Measurements from ENCODE around the gene KCNQ1OT1. TPM values are rescaled to one million over a fixed set of nuclear protein-coding genes. Genes with fewer than 3 reads are reported as not detected.

KCNQ1OT1 gene
- total RNA-seq, 1 donor from 2014 or later: 0.68 TPM

DNA sequence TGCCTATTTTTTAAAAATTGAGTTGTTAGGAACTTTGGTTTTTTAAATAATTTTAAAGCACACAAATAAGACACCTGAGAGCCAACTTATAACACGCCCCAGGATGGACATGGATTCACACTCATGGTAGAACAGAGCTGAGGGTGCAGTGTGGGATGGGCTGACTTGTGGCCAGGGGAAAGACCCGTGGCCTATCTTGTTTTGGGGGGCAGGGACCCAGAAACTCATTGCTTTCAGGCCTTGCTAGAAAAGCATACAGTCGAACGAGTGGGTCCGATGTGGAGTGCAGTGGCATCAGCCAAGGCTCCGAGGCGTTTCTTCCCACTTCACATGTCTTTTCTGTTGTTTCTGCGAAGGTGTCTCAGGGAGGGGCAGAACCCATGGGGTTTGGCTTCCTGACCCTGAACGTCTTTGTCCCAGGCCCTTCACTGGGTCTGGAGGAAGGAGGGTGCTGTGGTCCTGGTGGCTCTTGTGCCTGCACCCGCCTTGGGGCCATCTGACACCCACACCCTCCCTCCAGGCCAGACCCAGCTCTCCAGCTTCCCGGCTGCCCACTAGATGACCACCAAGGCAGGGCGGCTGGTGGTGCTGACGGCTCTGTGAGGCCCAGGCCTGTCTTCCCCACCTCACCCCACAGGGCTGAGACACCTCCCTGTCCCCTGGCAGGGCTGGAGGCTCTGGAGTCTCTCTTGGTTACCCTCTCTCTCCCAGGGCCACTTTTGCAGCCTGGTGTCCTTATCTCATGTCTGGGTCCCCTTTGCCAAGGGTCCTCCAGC is 134.2 kb downstream of the KCNQ1OT1 start:
- H3K36me3 Mint-ChIP-seq (ENCODE audit: low read depth): no peaks in the 10 kb centered on the region
- no peaks in the 10 kb centered on the region for H3K4me1 Mint-ChIP-seq (ENCODE audit: low read depth)
- H3K27ac Mint-ChIP-seq: no peak overlapping the region
- intact Hi-C loops (cut with micrococcal nuclease): no loop called here
- no peak overlapping the region for H3K4me3 Mint-ChIP-seq (ENCODE audit: low read depth)
- no peaks in the 10 kb centered on the region for H3K9me3 Mint-ChIP-seq
- no peak for DNase-seq (ENCODE audit: low spot score)
- H3K27me3 Mint-ChIP-seq (ENCODE audit: low read depth): no peaks in the 10 kb centered on the region

DNA sequence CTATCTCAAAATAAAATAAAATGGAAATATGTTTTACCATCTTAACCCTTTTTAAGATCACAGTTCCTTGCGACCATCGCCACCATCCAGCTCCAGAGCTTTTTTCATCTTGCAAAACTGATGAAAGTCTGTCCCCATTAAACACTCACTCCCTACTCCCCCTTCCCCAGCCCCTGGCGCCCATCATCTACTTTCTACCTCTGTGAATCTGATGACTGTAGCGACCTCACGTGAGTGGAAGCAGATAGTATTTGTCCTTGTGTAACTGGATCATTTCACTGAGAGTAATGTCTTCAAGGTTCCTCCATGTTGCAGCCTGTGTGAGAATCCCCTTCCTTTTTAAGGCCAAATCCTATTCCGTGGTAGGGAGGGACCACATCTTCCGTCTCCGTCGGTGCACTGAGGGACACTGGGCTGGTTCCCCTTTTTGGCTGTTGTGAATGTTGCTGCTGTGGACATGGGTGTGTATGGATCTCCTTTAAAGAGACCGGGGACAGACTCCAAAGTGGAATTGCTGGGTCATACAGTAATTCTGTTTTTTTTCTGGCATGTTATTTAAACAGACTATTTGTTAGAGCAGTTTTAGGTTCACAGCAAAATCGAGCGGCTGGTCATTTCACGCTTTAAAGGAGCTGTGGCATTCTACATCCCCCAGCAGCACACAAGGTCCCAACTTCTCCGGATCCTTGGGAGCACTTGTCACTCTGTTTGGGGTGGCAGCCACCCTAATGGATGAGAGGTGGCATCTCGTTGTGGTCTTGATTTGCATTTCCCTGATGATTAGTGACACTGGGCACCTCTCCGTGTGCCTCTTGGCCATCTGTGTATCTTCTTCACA is 135.0 kb downstream of the KCNQ1OT1 start:
- Mint-ChIP-seq H3K4me3 (ENCODE audit: low read depth) (no peak overlapping the region), H3K27me3 (ENCODE audit: low read depth) (no peaks in the 10 kb centered on the region), H3K36me3 (ENCODE audit: low read depth) (no peaks in the 10 kb centered on the region), H3K27ac (no peak overlapping the region), H3K4me1 (ENCODE audit: low read depth) (no peaks in the 10 kb centered on the region), H3K9me3 (no peaks in the 10 kb centered on the region)
- DNase-seq (ENCODE audit: low spot score): no peak
- intact Hi-C loops (cut with micrococcal nuclease): no loop called here

DNA sequence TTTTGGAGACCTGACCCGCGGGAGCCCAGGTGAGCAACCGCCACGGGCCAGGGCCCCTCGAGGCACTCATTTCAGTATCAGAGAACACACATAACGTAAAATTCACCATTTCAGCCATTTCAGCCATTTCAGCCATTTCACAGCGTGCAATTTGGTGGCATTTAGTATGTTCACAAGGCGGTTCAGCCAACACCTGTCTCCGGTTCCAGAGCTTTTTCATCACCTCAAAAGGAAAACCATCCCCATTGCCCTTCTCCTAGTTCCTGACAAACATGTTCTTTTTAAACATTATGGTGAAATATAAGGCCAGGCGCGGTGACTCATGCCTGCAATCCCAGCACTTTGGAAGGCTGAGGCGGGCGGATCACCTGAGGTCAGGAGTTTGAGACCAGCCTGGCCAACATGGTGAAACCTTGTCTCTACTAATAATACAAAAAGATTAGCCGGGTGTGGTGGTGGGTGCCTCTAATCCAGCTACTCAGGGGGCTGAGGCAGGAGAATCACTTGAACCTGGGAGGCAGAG is 135.7 kb downstream of the KCNQ1OT1 start:
- Mint-ChIP-seq H3K9me3 (no peaks in the 10 kb centered on the region), H3K36me3 (ENCODE audit: low read depth) (no peaks in the 10 kb centered on the region), H3K4me3 (ENCODE audit: low read depth) (no peak overlapping the region), H3K4me1 (ENCODE audit: low read depth) (no peaks in the 10 kb centered on the region), H3K27me3 (ENCODE audit: low read depth) (no peaks in the 10 kb centered on the region), H3K27ac (no peak overlapping the region)
- DNase-seq (ENCODE audit: low spot score): no peak
- intact Hi-C loops (cut with micrococcal nuclease): no loop called here

DNA sequence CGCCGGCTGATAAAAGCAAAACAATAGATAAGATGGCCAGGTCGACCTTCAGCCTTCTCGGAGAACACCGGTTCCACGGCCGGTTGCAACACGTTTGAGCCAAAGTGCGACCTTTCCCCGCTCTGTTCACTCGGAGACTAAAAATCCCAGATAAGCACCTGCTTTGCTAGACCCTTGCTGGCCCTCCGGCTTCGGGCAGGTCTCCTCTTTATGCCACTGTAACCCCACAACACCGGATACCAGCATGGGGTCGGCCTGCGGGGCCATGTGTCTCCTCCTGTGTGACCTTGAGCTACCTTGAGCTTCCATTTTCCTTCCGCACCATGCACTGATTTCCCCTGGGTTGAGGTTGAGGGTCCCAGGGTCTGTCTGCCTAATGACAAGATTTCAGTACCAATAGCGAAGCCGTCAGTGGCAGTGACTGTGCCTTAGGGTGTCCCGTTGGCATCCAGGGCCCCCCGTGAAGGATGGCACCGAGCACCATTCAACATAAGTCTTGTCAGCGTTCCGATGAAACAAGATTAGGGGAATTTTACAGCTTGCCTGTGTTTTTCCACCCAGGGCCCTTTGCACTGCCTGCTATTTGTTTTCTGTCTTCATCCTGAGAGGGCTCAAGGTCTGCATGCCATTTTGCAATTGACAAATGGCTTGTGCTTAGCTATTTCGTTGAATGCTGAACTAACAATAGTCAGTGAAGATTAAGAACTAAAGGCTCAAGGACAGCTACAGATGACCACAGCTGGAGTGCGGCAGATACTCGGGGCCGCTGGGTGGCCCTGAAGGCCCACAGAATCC is 136.4 kb downstream of the KCNQ1OT1 start:
- Mint-ChIP-seq H3K36me3 (ENCODE audit: low read depth) (no peaks in the 10 kb centered on the region), H3K27me3 (ENCODE audit: low read depth) (no peaks in the 10 kb centered on the region), H3K27ac (no peak overlapping the region), H3K4me3 (ENCODE audit: low read depth) (no peak overlapping the region), H3K4me1 (ENCODE audit: low read depth) (no peaks in the 10 kb centered on the region), H3K9me3 (no peaks in the 10 kb centered on the region)
- DNase-seq (ENCODE audit: low spot score): no peak
- intact Hi-C loops (cut with micrococcal nuclease): no loop called here

DNA sequence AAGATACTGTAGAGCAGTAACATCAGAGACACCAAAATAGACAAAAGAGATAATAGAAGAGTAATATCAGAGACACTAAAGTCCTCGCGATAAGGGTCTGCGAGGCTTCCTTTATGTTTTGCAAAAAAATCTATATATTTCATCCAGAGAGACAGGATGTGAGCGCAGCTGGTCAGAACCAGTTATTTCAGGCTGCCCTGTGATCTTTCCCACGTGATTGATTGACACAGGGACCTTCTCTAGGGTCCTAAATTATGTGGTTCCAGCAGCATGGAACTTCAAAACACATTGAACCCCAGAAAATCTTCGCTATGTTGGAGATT is 136.9 kb downstream of the KCNQ1OT1 start:
- Mint-ChIP-seq H3K4me3 (ENCODE audit: low read depth) (no peak overlapping the region), H3K27ac (no peak overlapping the region), H3K9me3 (no peaks in the 10 kb centered on the region), H3K4me1 (ENCODE audit: low read depth) (no peaks in the 10 kb centered on the region), H3K36me3 (ENCODE audit: low read depth) (no peaks in the 10 kb centered on the region), H3K27me3 (ENCODE audit: low read depth) (no peaks in the 10 kb centered on the region)
- DNase-seq (ENCODE audit: low spot score): no peak
- intact Hi-C loops (cut with micrococcal nuclease): no loop called here

DNA sequence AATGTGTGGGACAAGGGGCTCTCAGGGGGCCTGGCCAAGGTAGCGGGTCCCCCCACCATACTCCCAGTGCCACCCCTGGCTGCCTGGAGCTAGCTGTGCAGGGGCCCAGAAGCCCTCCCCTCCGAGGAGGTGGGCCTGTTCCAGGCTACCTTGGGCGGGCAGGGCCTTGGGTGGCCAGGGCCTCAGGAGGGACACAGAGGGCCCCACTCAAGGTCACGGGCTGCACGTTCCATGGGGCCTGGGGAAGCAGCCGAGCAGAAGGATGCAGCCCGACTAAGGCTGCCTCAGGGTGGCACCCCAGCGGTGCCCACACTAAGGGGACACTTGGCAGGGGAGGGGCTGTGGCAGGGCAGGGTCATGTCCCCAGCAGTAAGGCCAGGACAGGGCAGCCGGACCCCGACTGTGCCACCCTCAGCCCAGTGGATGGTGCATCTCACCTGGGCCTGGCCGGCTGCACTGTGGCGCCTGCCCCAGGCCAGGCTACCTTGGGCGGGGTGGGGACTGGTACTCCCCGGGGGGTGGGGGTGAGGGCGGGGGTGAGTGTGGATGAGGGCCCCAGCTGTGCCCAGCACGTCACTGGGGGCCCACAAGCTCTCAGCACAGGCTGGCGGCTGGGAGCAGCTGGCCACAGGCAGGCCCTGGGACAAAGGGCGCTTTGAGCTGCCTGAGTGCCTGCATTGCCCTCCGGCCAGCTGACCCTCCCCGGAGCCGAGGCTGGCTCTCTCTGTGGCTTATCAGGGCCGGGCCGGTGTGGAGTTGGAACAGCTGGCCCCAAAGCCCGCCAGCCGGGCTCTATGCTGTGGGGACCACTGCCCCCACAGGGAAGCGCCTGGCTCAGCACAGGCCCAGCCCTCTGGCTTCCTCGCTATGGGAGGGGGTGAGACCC is 137.9 kb downstream of the KCNQ1OT1 start:
- Mint-ChIP-seq H3K4me3 (ENCODE audit: low read depth) (no peak overlapping the region), H3K27me3 (ENCODE audit: low read depth) (no peaks in the 10 kb centered on the region), H3K27ac (no peak overlapping the region), H3K9me3 (no peaks in the 10 kb centered on the region), H3K36me3 (ENCODE audit: low read depth) (no peaks in the 10 kb centered on the region), H3K4me1 (ENCODE audit: low read depth) (no peaks in the 10 kb centered on the region)
- DNase-seq (ENCODE audit: low spot score): no peak
- intact Hi-C loops (cut with micrococcal nuclease): no loop called here

DNA sequence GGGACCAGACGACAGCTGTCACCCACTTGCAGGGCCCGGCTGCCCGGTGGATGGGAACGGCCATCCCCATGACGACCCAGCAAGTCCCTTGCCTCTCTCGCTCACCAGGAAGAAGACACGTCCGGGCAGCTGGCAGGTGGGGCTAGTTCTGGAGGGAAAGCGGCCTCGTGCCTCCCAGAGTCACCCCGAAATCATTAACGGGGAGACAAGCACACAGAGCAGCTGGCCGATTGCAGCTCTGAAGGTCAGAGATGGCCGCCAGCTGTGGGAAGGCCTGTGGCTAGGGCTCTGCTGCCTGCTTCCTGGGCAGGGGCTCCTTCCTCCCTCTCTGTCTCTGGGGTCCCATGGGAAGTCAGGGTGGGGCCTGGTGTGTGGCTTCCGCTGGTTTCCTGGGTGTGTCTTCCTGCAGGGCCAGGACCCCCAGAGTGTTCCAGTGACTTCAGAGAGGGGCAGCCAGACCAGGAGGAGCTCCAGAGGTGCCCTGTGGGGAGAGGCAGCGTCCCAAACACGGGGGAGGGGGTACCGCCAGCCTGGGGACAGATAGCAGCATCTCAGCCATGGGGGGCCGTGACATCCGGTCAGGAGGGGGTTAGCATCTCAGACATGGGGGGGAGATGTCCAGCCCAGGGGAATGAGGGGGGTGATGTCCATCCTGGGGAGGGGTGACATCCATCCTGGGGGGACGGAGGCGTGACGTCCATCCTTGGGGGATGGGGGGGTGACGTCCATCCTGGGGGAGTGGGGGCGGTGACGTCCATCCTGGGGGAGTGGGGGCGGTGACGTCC is 140.1 kb downstream of the KCNQ1OT1 start:
- Mint-ChIP-seq H3K4me1 (ENCODE audit: low read depth) (no peaks in the 10 kb centered on the region), H3K9me3 (no peaks in the 10 kb centered on the region), H3K4me3 (ENCODE audit: low read depth) (no peak overlapping the region), H3K27me3 (ENCODE audit: low read depth) (no peaks in the 10 kb centered on the region), H3K36me3 (ENCODE audit: low read depth) (no peaks in the 10 kb centered on the region), H3K27ac (no peak overlapping the region)
- intact Hi-C loops (cut with micrococcal nuclease): no loop called here
- no peak for DNase-seq (ENCODE audit: low spot score)

DNA sequence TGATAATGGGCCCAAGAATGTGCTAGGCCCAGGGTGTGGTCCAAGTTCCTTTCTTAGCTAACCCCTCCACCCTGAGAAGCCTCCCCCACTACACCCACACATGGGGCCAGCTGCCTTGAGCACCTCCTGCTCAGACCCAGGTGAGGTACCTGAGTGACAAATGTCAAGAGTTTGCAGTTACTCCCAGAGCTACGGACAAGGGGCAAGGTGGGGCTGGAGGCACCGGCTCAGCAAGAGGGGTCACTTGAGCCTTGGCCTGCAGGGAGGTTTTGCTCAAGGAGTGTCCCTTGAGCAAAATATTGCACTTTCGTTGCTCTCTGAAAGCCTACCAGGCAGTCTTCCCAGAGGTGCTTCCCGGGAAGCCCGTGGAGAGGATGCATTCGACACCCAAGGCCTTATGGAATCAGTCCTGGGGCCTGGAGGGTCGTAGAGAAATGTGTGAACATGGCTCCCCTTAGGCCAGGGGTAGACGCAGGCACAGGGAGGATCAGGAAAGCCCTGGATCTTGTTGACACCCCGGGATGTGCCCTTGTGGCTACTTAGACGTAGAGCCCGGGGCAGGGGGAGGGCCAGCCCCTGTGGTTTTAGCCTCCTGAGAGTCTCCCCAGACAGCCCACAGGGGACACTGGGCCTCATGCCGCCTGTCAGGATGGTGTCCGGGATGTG is 140.8 kb downstream of the KCNQ1OT1 start:
- Mint-ChIP-seq H3K9me3 (no peaks in the 10 kb centered on the region), H3K36me3 (ENCODE audit: low read depth) (no peaks in the 10 kb centered on the region), H3K4me3 (ENCODE audit: low read depth) (no peak overlapping the region), H3K4me1 (ENCODE audit: low read depth) (no peaks in the 10 kb centered on the region), H3K27ac (no peak overlapping the region), H3K27me3 (ENCODE audit: low read depth) (no peaks in the 10 kb centered on the region)
- intact Hi-C loops (cut with micrococcal nuclease): no loop called here
- no peak for DNase-seq (ENCODE audit: low spot score)

GRCh38 chr11:2558397-2558796 is 141.4 kb downstream of the KCNQ1OT1 start:
- Mint-ChIP-seq H3K4me3 (ENCODE audit: low read depth) (no peak overlapping the region), H3K4me1 (ENCODE audit: low read depth) (no peaks in the 10 kb centered on the region), H3K27ac (no peak overlapping the region), H3K27me3 (ENCODE audit: low read depth) (no peaks in the 10 kb centered on the region), H3K36me3 (ENCODE audit: low read depth) (no peaks in the 10 kb centered on the region), H3K9me3 (no peaks in the 10 kb centered on the region)
- intact Hi-C loops (cut with micrococcal nuclease): no loop called here
- DNase-seq (ENCODE audit: low spot score): no peak

All from activated T-helper 2 cell treated with anti-CD3 and anti-CD28 coated beads, Interferon-gamma antibody, Interleukin-2, Interleukin-4, amounts not matched to agents 10 μg/mL and 5 μg/mL and 100 μg/mL, durations not matched to agents 14 hours and 24 hours and 36 hours (primary cell).